ENCODE data around the gene COPS7B. TPM values are rescaled to one million over a fixed set of nuclear protein-coding genes. Genes with fewer than 3 reads are reported as not detected.

The COPS7B gene
- polyA plus RNA-seq, 2 donors = 16.3 to 17.5 TPM

- Histone ChIP-seq H3K4me3 (ENCODE audit: low read depth in 1 of 2, low read length in 2 of 2) (no peak overlapping the region), H3K36me3 (ENCODE audit: control insufficient read depth in 2 of 2, insufficient read depth in 2 of 2, low read length in 1 of 2) (peaks cover 6 to 25% of the 10 kb centered on the region in 2 donors), H3K27ac (ENCODE audit: low read depth in 2 of 2, low read length in 1 of 2) (no peak overlapping the region), H3K27me3 (ENCODE audit: control insufficient read depth in 1 of 2, insufficient read depth in 2 of 2, low read length in 2 of 2) (no peaks in the 10 kb centered on the region), H3K9me3 (ENCODE audit: control insufficient read depth in 2 of 2, insufficient read depth in 1 of 2, low read depth in 1 of 2, low read length in 1 of 2) (no peaks in the 10 kb centered on the region), H3K4me1 (ENCODE audit: control insufficient read depth in 2 of 2, insufficient read depth in 2 of 2, low read length in 1 of 2) (no peaks in the 10 kb centered on the region)
These were observed 24.7 kb downstream of the COPS7B start for GRCh38 chr2:231810905-231811304.

DNA sequence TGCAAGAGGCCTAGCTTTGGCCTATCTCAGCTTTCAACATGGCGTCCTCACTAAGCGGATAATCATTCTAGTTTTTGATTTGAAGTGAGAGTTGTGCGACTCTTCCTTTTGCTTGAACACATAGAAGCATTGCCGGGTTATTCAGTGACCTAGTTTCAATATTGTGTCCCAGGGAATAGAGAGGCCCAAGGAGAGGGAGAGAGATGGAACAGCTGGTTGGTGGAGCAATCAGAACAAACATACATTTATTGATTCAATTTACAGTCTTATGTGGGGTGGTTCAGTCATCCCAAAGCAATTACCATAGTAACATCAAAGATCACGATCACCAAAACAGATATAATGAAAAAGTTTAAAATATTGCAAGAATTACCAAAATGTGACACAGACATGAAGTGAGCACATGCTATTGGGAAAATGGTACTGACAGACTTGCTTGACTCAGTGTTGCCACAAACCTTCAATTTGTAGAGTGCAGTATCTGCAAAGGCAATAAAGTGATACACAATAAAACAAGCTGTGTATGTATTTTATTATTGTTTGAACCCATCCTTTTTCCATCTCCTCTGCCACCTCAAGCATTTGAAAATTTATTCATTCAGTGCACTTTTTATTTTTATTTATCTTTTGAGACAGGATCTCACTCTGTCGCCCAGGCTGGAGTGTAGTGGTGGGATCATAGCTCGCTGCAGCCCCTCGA, 30.2 kb downstream of the COPS7B start:
- no peaks in the 10 kb centered on the region for H3K27me3 ChIP-seq (ENCODE audit: control insufficient read depth in 1 of 2, insufficient read depth in 2 of 2, low read length in 2 of 2)
- no peak overlapping the region for H3K27ac ChIP-seq (ENCODE audit: low read depth in 2 of 2, low read length in 1 of 2)
- 85 to 96% methylated on average over 8 of the region's 8 CpGs for WGBS, 2 donors
- H3K9me3 ChIP-seq (ENCODE audit: control insufficient read depth in 2 of 2, insufficient read depth in 1 of 2, low read depth in 1 of 2, low read length in 1 of 2) = no peaks in the 10 kb centered on the region
- H3K36me3 ChIP-seq (ENCODE audit: control insufficient read depth in 2 of 2, insufficient read depth in 2 of 2, low read length in 1 of 2) = no peaks in the 10 kb centered on the region
- H3K4me1 ChIP-seq (ENCODE audit: control insufficient read depth in 2 of 2, insufficient read depth in 2 of 2, low read length in 1 of 2) = no peaks in the 10 kb centered on the region
- H3K4me3 ChIP-seq (ENCODE audit: low read depth in 1 of 2, low read length in 2 of 2) = no peak overlapping the region

GRCh38 chr2:231819447-231820042, 33.3 kb downstream of the COPS7B start:
- H3K27ac ChIP-seq (ENCODE audit: low read depth in 2 of 2, low read length in 1 of 2) = no peak overlapping the region
- WGBS, 2 donors = 53 to 64% methylated on average over 2 of the region's 2 CpGs
- H3K27me3 ChIP-seq (ENCODE audit: control insufficient read depth in 1 of 2, insufficient read depth in 2 of 2, low read length in 2 of 2) = no peaks in the 10 kb centered on the region
- no peaks in the 10 kb centered on the region for H3K9me3 ChIP-seq (ENCODE audit: control insufficient read depth in 2 of 2, insufficient read depth in 1 of 2, low read depth in 1 of 2, low read length in 1 of 2)
- H3K36me3 ChIP-seq (ENCODE audit: control insufficient read depth in 2 of 2, insufficient read depth in 2 of 2, low read length in 1 of 2) = no peaks in the 10 kb centered on the region
- H3K4me1 ChIP-seq (ENCODE audit: control insufficient read depth in 2 of 2, insufficient read depth in 2 of 2, low read length in 1 of 2) = no peaks in the 10 kb centered on the region
- no peak overlapping the region for H3K4me3 ChIP-seq (ENCODE audit: low read depth in 1 of 2, low read length in 2 of 2)

DNA sequence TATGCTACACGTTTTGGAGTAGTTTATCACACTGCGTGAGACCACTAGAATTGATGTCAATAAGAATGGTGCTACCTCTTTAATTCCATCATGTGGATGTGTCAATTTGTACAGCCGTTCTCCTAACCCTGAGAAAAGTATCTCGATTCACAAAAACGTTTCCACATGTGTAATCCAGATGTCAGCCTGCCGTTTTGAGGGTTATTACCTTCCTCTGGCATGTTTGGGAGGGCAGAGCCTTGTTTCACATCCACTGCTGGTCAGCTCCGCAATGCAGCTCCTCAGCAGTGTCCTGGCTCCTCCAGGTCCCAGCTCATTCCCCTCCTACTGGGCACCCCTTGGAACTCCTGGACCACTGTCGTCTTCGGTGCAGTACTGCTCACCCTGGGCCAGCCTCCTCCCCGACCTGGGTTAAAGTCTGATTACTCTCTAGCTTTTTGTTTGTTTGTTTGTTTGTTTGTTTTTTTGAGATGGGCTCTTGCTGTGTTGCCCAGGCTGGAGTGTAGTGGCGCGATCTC, 34.6 kb downstream of the COPS7B start:
- H3K27me3 ChIP-seq (ENCODE audit: control insufficient read depth in 1 of 2, insufficient read depth in 2 of 2, low read length in 2 of 2) = no peaks in the 10 kb centered on the region
- no peak overlapping the region for H3K4me3 ChIP-seq (ENCODE audit: low read depth in 1 of 2, low read length in 2 of 2)
- H3K9me3 ChIP-seq (ENCODE audit: control insufficient read depth in 2 of 2, insufficient read depth in 1 of 2, low read depth in 1 of 2, low read length in 1 of 2) = no peaks in the 10 kb centered on the region
- H3K27ac ChIP-seq (ENCODE audit: low read depth in 2 of 2, low read length in 1 of 2) = no peak overlapping the region
- no peaks in the 10 kb centered on the region for H3K36me3 ChIP-seq (ENCODE audit: control insufficient read depth in 2 of 2, insufficient read depth in 2 of 2, low read length in 1 of 2)
- WGBS, 2 donors = 69 to 72% methylated on average over 12 of the region's 12 CpGs
- H3K4me1 ChIP-seq (ENCODE audit: control insufficient read depth in 2 of 2, insufficient read depth in 2 of 2, low read length in 1 of 2) = no peaks in the 10 kb centered on the region

GRCh38 chr2:231821908-231822307, 35.7 kb downstream of the COPS7B start:
- Histone ChIP-seq H3K4me3 (ENCODE audit: low read depth in 1 of 2, low read length in 2 of 2) (no peak overlapping the region), H3K27ac (ENCODE audit: low read depth in 2 of 2, low read length in 1 of 2) (no peak overlapping the region), H3K4me1 (ENCODE audit: control insufficient read depth in 2 of 2, insufficient read depth in 2 of 2, low read length in 1 of 2) (no peaks in the 10 kb centered on the region), H3K36me3 (ENCODE audit: control insufficient read depth in 2 of 2, insufficient read depth in 2 of 2, low read length in 1 of 2) (no peaks in the 10 kb centered on the region), H3K9me3 (ENCODE audit: control insufficient read depth in 2 of 2, insufficient read depth in 1 of 2, low read depth in 1 of 2, low read length in 1 of 2) (no peaks in the 10 kb centered on the region), H3K27me3 (ENCODE audit: control insufficient read depth in 1 of 2, insufficient read depth in 2 of 2, low read length in 2 of 2) (no peaks in the 10 kb centered on the region)
- 44 to 47% methylated on average over 3 of the region's 3 CpGs for WGBS, 2 donors

DNA sequence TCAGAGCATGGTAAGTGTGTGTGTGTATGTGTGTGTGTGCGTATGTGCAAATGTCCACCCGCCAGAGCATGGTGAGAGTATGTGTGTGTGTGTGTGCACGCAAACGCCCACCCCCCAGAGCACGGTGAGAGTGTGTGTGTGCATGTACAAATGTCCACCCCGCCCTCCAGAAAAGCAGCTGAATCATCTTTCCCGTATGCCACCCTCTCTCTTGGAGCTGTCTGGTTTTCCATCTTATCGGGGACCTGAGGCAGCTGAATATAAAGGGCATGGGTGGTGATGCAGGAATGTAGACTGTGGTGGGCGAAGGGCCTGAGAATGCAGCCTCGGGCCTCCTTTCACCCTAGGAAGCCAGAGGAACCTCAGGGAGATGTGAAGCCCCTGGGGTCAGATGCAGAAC, 66.9 kb downstream of the COPS7B start:
- 86% methylated on average over 10 of the region's 10 CpGs for WGBS, 2 donors
- no peak overlapping the region for H3K4me3 ChIP-seq (ENCODE audit: low read depth in 1 of 2, low read length in 2 of 2)
- H3K4me1 ChIP-seq (ENCODE audit: control insufficient read depth in 2 of 2, insufficient read depth in 2 of 2, low read length in 1 of 2) = no peaks in the 10 kb centered on the region
- no peak overlapping the region for H3K27ac ChIP-seq (ENCODE audit: low read depth in 2 of 2, low read length in 1 of 2)
- H3K27me3 ChIP-seq (ENCODE audit: control insufficient read depth in 1 of 2, insufficient read depth in 2 of 2, low read length in 2 of 2) = no peaks in the 10 kb centered on the region
- H3K36me3 ChIP-seq (ENCODE audit: control insufficient read depth in 2 of 2, insufficient read depth in 2 of 2, low read length in 1 of 2) = no peaks in the 10 kb centered on the region
- no peaks in the 10 kb centered on the region for H3K9me3 ChIP-seq (ENCODE audit: control insufficient read depth in 2 of 2, insufficient read depth in 1 of 2, low read depth in 1 of 2, low read length in 1 of 2)

DNA sequence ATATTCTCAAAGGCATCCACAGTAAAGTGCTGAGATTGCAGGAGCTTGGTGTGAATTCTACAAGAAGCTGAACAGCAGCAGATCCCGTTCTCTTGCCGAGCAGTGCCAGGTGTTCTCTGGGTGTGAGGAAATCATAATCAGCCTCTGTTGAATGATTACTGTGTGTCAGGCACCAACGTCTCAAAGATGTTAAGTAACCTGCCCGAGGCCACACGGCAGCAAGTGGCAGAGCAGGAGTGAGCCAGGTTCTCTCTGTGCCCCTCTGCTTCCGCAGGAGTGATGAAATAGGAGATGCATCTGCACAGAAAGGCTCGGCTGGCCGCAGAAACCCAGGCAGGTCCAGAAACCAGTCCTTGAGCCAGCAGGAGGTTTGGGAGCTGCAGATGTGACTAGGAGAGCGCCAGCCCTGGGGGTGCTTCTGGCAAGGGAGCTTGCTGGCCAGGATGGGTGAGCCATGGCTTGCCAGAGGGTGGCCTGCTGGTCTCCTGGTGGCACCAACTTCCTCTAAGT, 68.4 kb downstream of the COPS7B start:
- Histone ChIP-seq H3K9me3 (ENCODE audit: control insufficient read depth in 2 of 2, insufficient read depth in 1 of 2, low read depth in 1 of 2, low read length in 1 of 2) (no peaks in the 10 kb centered on the region), H3K27me3 (ENCODE audit: control insufficient read depth in 1 of 2, insufficient read depth in 2 of 2, low read length in 2 of 2) (no peaks in the 10 kb centered on the region), H3K4me1 (ENCODE audit: control insufficient read depth in 2 of 2, insufficient read depth in 2 of 2, low read length in 1 of 2) (no peaks in the 10 kb centered on the region), H3K27ac (ENCODE audit: low read depth in 2 of 2, low read length in 1 of 2) (no peak overlapping the region), H3K4me3 (ENCODE audit: low read depth in 1 of 2, low read length in 2 of 2) (no peak overlapping the region), H3K36me3 (ENCODE audit: control insufficient read depth in 2 of 2, insufficient read depth in 2 of 2, low read length in 1 of 2) (no peaks in the 10 kb centered on the region)
- WGBS, 2 donors = 70 to 75% methylated on average over 9 of the region's 9 CpGs

GRCh38 chr2:231856959-231857358, 70.7 kb downstream of the COPS7B start:
- Histone ChIP-seq H3K36me3 (ENCODE audit: control insufficient read depth in 2 of 2, insufficient read depth in 2 of 2, low read length in 1 of 2) (no peaks in the 10 kb centered on the region), H3K27me3 (ENCODE audit: control insufficient read depth in 1 of 2, insufficient read depth in 2 of 2, low read length in 2 of 2) (no peaks in the 10 kb centered on the region)
- WGBS, 2 donors = 53 to 68% methylated on average over 6 of the region's 6 CpGs

More at GRCh38 chr2:231856959-231857358, 70.7 kb downstream of the COPS7B start:
- Histone ChIP-seq H3K4me3 (ENCODE audit: low read depth in 1 of 2, low read length in 2 of 2) (no peak overlapping the region), H3K4me1 (ENCODE audit: control insufficient read depth in 2 of 2, insufficient read depth in 2 of 2, low read length in 1 of 2) (no peaks in the 10 kb centered on the region), H3K9me3 (ENCODE audit: control insufficient read depth in 2 of 2, insufficient read depth in 1 of 2, low read depth in 1 of 2, low read length in 1 of 2) (no peaks in the 10 kb centered on the region), H3K27ac (ENCODE audit: low read depth in 2 of 2, low read length in 1 of 2) (no peak overlapping the region)

All from esophagus (tissue), 2 donors.